Measurements from ENCODE around the gene OR3A2. TPM values are rescaled to one million over a fixed set of nuclear protein-coding genes. Genes with fewer than 3 reads are reported as not detected.
"Not testable (repeated sequence)": the region's sequence is repeated elsewhere in the genome, so short reads cannot be mapped to it uniquely, and the experiment has no call there.

The OR3A2 gene
- total and polyA plus RNA-seq, 2 donors (not counting 1 experiment from before 2014, with no cell fraction given): not detected

- not testable (repeated sequence) for H2AFZ ChIP-seq (ENCODE audit: low read length); H3K9ac ChIP-seq (ENCODE audit: insufficient read depth, low read length); H4K20me1 ChIP-seq (ENCODE audit: control insufficient read depth, extremely low read depth, insufficient read depth, low read length); H3K9me3 ChIP-seq (ENCODE audit: control insufficient read depth, insufficient read depth, low read depth, low read length); H3K4me2 ChIP-seq (ENCODE audit: extremely low read depth, insufficient read depth, low read length); H3K79me2 ChIP-seq (ENCODE audit: control insufficient read depth, insufficient read depth, low read length); H3K36me3 ChIP-seq (ENCODE audit: control insufficient read depth, insufficient read depth, low read length); H3K4me3 ChIP-seq (replicated peaks in 1 of 4; ENCODE audit: control extremely low read depth in 1 of 4, insufficient read depth in 1 of 4, low read depth in 3 of 4, low read length in 4 of 4); H3K4me1 ChIP-seq (ENCODE audit: control insufficient read depth, extremely low read depth, insufficient read depth, low read length); H3K27ac ChIP-seq (ENCODE audit: insufficient read depth, low read length); H3K27me3 ChIP-seq (ENCODE audit: control insufficient read depth, insufficient read depth, low read length); DNase-seq (ENCODE audit: low read depth in 2 of 2)
These were observed 145.1 kb downstream of the OR3A2 start for GRCh38 chr17:3241044-3241443.

GRCh38 chr17:3238685-3239084 lies 147.4 kb downstream of the OR3A2 start:
- not testable (repeated sequence) for H2AFZ ChIP-seq (ENCODE audit: low read length); H4K20me1 ChIP-seq (ENCODE audit: control insufficient read depth, extremely low read depth, insufficient read depth, low read length); H3K9me3 ChIP-seq (ENCODE audit: control insufficient read depth, insufficient read depth, low read depth, low read length); DNase-seq (ENCODE audit: low read depth in 2 of 2); H3K79me2 ChIP-seq (ENCODE audit: control insufficient read depth, insufficient read depth, low read length); H3K4me1 ChIP-seq (ENCODE audit: control insufficient read depth, extremely low read depth, insufficient read depth, low read length); H3K9ac ChIP-seq (ENCODE audit: insufficient read depth, low read length); H3K36me3 ChIP-seq (ENCODE audit: control insufficient read depth, insufficient read depth, low read length); H3K4me3 ChIP-seq (replicated peaks in 1 of 4; ENCODE audit: control extremely low read depth in 1 of 4, insufficient read depth in 1 of 4, low read depth in 3 of 4, low read length in 4 of 4); H3K4me2 ChIP-seq (ENCODE audit: extremely low read depth, insufficient read depth, low read length); H3K27ac ChIP-seq (ENCODE audit: insufficient read depth, low read length); H3K27me3 ChIP-seq (ENCODE audit: control insufficient read depth, insufficient read depth, low read length)

- H3K9ac ChIP-seq (ENCODE audit: insufficient read depth, low read length); H3K27me3 ChIP-seq (ENCODE audit: control insufficient read depth, insufficient read depth, low read length); H3K4me2 ChIP-seq (ENCODE audit: extremely low read depth, insufficient read depth, low read length); H3K4me1 ChIP-seq (ENCODE audit: control insufficient read depth, extremely low read depth, insufficient read depth, low read length); DNase-seq (ENCODE audit: low read depth in 2 of 2); H3K27ac ChIP-seq (ENCODE audit: insufficient read depth, low read length); H3K9me3 ChIP-seq (ENCODE audit: control insufficient read depth, insufficient read depth, low read depth, low read length); H3K4me3 ChIP-seq (replicated peaks in 1 of 4; ENCODE audit: control extremely low read depth in 1 of 4, insufficient read depth in 1 of 4, low read depth in 3 of 4, low read length in 4 of 4); H4K20me1 ChIP-seq (ENCODE audit: control insufficient read depth, extremely low read depth, insufficient read depth, low read length); H3K36me3 ChIP-seq (ENCODE audit: control insufficient read depth, insufficient read depth, low read length); H3K79me2 ChIP-seq (ENCODE audit: control insufficient read depth, insufficient read depth, low read length); H2AFZ ChIP-seq (ENCODE audit: low read length): not testable (repeated sequence)
These were observed 153.8 kb downstream of the OR3A2 start for GRCh38 chr17:3232300-3232699.

Other genes with a start within 250 kb of the OR3A2 start
- gene OR1A2, start 188.8 kb downstream of the OR3A2 start, total RNA-seq: not detected in 2 replicates
- not detected in 2 replicates for gene OR1A2, start 188.8 kb downstream of the OR3A2 start, polyA plus RNA-seq
- gene OR1A1, start 178.6 kb downstream of the OR3A2 start, total RNA-seq: not detected in 2 replicates
- gene OR1A1, start 178.6 kb downstream of the OR3A2 start, polyA plus RNA-seq: not detected in 2 replicates
- gene OR3A1, start 87.9 kb downstream of the OR3A2 start, total RNA-seq: not detected in 2 replicates
- 0.03 TPM in 1 of 2 replicates, not detected in the other for gene OR3A1, start 87.9 kb downstream of the OR3A2 start, polyA plus RNA-seq
- gene OR1E1, start 12.1 kb upstream of the OR3A2 start, total RNA-seq: not detected in 2 replicates
- gene OR1E1, start 12.1 kb upstream of the OR3A2 start, polyA plus RNA-seq: not detected in 2 replicates
- gene OR3A3, start 25.1 kb upstream of the OR3A2 start, total RNA-seq: not detected in 2 replicates
- gene OR3A3, start 25.1 kb upstream of the OR3A2 start, polyA plus RNA-seq: not detected in 2 replicates
- not detected in 2 replicates for gene OR1E2, start 47.5 kb upstream of the OR3A2 start, total RNA-seq
- gene OR1E2, start 47.5 kb upstream of the OR3A2 start, polyA plus RNA-seq: not detected in 2 replicates
- gene SPATA22, start 85.5 kb upstream of the OR3A2 start, total RNA-seq: 0.17 and 0.51 TPM in 2 replicates
- gene SPATA22, start 85.5 kb upstream of the OR3A2 start, polyA plus RNA-seq: 0.33 and 0.63 TPM in 2 replicates
- 4.6 and 5.4 TPM in 2 replicates for gene ASPA, start 89.7 kb upstream of the OR3A2 start, total RNA-seq
- gene ASPA, start 89.7 kb upstream of the OR3A2 start, polyA plus RNA-seq: 1.3 and 1.7 TPM in 2 replicates
- 0.77 and 0.99 TPM in 2 replicates for gene TRPV3, start 171.5 kb upstream of the OR3A2 start, total RNA-seq
- 0.20 and 0.50 TPM in 2 replicates for gene TRPV3, start 171.5 kb upstream of the OR3A2 start, polyA plus RNA-seq
- 2.3 and 2.8 TPM in 2 replicates for gene TRPV1, start 223.1 kb upstream of the OR3A2 start, total RNA-seq
- 0.60 and 0.89 TPM in 2 replicates for gene TRPV1, start 223.1 kb upstream of the OR3A2 start, polyA plus RNA-seq
- 5.6 and 8.9 TPM in 2 replicates for gene SHPK, start 249.9 kb upstream of the OR3A2 start, total RNA-seq
- 7.2 and 9.1 TPM in 2 replicates for gene SHPK, start 249.9 kb upstream of the OR3A2 start, polyA plus RNA-seq

Measured in fibroblast of lung (primary cell).